ENCODE data around the gene BCAT1. TPM values are rescaled to one million over a fixed set of nuclear protein-coding genes. Genes with fewer than 3 reads are reported as not detected.

BCAT1 gene
- total and polyA plus RNA-seq, 2 of the 8 experiments (the other 6 are each of a cell fraction or from before 2014, with no cell fraction given) = 19.7 to 263 TPM

DNA sequence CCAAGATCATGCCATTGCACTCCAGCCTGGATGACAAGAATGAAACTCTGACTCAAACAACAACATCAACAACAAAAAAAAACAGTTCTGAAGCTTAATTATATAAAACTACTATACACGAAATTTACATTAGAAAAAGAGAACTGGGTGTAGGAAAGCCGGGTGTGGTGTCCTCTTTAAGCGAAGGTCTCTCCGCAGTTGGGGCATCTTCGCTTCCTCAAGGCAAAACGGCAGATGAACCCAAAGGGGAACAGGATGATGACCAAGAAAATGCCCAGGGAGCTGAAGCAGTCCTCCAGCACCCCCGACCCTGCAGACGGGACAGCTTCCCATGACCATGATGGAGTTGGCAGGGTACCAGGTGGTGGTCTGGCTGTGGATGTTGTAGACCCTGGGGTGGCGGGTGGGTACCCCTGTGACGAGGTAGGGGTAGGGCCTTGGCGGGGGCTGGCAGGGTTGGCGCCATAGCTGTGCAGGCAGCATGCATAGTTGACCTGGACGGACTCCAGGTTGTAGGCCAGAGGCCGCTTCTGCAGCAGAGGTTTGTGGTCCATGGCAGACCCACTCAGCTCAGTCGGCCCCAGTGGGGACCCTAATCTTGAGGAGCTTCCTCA lies 18.2 kb upstream of the BCAT1 start (continued):
- TF ChIP-seq, protein P1, sequence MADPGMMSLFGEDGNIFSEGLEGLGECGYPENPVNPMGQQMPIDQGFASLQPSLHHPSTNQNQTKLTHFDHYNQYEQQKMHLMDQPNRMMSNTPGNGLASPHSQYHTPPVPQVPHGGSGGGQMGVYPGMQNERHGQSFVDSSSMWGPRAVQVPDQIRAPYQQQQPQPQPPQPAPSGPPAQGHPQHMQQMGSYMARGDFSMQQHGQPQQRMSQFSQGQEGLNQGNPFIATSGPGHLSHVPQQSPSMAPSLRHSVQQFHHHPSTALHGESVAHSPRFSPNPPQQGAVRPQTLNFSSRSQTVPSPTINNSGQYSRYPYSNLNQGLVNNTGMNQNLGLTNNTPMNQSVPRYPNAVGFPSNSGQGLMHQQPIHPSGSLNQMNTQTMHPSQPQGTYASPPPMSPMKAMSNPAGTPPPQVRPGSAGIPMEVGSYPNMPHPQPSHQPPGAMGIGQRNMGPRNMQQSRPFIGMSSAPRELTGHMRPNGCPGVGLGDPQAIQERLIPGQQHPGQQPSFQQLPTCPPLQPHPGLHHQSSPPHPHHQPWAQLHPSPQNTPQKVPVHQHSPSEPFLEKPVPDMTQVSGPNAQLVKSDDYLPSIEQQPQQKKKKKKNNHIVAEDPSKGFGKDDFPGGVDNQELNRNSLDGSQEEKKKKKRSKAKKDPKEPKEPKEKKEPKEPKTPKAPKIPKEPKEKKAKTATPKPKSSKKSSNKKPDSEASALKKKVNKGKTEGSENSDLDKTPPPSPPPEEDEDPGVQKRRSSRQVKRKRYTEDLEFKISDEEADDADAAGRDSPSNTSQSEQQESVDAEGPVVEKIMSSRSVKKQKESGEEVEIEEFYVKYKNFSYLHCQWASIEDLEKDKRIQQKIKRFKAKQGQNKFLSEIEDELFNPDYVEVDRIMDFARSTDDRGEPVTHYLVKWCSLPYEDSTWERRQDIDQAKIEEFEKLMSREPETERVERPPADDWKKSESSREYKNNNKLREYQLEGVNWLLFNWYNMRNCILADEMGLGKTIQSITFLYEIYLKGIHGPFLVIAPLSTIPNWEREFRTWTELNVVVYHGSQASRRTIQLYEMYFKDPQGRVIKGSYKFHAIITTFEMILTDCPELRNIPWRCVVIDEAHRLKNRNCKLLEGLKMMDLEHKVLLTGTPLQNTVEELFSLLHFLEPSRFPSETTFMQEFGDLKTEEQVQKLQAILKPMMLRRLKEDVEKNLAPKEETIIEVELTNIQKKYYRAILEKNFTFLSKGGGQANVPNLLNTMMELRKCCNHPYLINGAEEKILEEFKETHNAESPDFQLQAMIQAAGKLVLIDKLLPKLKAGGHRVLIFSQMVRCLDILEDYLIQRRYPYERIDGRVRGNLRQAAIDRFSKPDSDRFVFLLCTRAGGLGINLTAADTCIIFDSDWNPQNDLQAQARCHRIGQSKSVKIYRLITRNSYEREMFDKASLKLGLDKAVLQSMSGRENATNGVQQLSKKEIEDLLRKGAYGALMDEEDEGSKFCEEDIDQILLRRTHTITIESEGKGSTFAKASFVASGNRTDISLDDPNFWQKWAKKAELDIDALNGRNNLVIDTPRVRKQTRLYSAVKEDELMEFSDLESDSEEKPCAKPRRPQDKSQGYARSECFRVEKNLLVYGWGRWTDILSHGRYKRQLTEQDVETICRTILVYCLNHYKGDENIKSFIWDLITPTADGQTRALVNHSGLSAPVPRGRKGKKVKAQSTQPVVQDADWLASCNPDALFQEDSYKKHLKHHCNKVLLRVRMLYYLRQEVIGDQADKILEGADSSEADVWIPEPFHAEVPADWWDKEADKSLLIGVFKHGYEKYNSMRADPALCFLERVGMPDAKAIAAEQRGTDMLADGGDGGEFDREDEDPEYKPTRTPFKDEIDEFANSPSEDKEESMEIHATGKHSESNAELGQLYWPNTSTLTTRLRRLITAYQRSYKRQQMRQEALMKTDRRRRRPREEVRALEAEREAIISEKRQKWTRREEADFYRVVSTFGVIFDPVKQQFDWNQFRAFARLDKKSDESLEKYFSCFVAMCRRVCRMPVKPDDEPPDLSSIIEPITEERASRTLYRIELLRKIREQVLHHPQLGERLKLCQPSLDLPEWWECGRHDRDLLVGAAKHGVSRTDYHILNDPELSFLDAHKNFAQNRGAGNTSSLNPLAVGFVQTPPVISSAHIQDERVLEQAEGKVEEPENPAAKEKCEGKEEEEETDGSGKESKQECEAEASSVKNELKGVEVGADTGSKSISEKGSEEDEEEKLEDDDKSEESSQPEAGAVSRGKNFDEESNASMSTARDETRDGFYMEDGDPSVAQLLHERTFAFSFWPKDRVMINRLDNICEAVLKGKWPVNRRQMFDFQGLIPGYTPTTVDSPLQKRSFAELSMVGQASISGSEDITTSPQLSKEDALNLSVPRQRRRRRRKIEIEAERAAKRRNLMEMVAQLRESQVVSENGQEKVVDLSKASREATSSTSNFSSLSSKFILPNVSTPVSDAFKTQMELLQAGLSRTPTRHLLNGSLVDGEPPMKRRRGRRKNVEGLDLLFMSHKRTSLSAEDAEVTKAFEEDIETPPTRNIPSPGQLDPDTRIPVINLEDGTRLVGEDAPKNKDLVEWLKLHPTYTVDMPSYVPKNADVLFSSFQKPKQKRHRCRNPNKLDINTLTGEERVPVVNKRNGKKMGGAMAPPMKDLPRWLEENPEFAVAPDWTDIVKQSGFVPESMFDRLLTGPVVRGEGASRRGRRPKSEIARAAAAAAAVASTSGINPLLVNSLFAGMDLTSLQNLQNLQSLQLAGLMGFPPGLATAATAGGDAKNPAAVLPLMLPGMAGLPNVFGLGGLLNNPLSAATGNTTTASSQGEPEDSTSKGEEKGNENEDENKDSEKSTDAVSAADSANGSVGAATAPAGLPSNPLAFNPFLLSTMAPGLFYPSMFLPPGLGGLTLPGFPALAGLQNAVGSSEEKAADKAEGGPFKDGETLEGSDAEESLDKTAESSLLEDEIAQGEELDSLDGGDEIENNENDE (IDR thresholded peaks at IDR 0.05; ENCODE audit: insufficient replicate concordance, low read length) = no peak
- TF ChIP-seq RAD21 (IDR thresholded peaks at IDR 0.05 in 1 of 2, conservative IDR thresholded peaks at IDR 0.05 in 1 of 2; ENCODE audit: low read depth in 2 of 2, low read length in 2 of 2) = no peak
- no peak for TF ChIP-seq SIX5 (IDR thresholded peaks at IDR 0.05; ENCODE audit: low read depth, low read length)
- TF ChIP-seq SP2 (IDR thresholded peaks at IDR 0.05; ENCODE audit: low read length) = no peak
- TF ChIP-seq CBX8 (IDR thresholded peaks at IDR 0.05; ENCODE audit: borderline replicate concordance, low read depth, low read length) = no peak

All from H1 (cell line).